NCI-H1105 treated with DMSO at 0.1 percent for 48 hours (cell line): Measurements from ENCODE around the gene ATXN1.

Source experiments
- DNase-seq: peaks from one replicate; lab custom pipeline; 2025; lab: John Stamatoyannopoulos, UW

Gene ATXN1

GRCh38 chr6:16359563-16359962, 401.7 kb downstream of the ATXN1 start:
- no peak for DNase-seq

GRCh38 chr6:16358531-16359138, 402.6 kb downstream of the ATXN1 start:
- DNase-seq = no peak

- DNase-seq = no peak
Observed at GRCh38 chr6:16355699-16356446, 405.4 kb downstream of the ATXN1 start.

- DNase-seq = no peak
Observed at GRCh38 chr6:16355238-16355637, 406.0 kb downstream of the ATXN1 start.

- no peak for DNase-seq
Observed at GRCh38 chr6:16354692-16355091, 406.6 kb downstream of the ATXN1 start.

- DNase-seq = no peak
Observed at GRCh38 chr6:16352821-16353438, 408.3 kb downstream of the ATXN1 start.

GRCh38 chr6:16352258-16352635, 409.0 kb downstream of the ATXN1 start:
- DNase-seq = no peak

GRCh38 chr6:16349544-16349943, 411.7 kb downstream of the ATXN1 start:
- DNase-seq = no peak

GRCh38 chr6:16346831-16347230, 414.4 kb downstream of the ATXN1 start:
- DNase-seq = no peak

- peak; percentile 44 for DNase-seq
Observed at GRCh38 chr6:16345449-16346330, 415.6 kb downstream of the ATXN1 start.

GRCh38 chr6:16344756-16345155, 416.5 kb downstream of the ATXN1 start:
- DNase-seq = no peak

GRCh38 chr6:16343593-16343992, 417.7 kb downstream of the ATXN1 start:
- DNase-seq = no peak

GRCh38 chr6:16339265-16339587, 422.0 kb downstream of the ATXN1 start:
- no peak for DNase-seq

GRCh38 chr6:16338577-16339264, 422.5 kb downstream of the ATXN1 start:
- no peak for DNase-seq

GRCh38 chr6:16337295-16337975, 423.8 kb downstream of the ATXN1 start:
- DNase-seq = no peak

- no peak for DNase-seq
Observed at GRCh38 chr6:16336911-16337294, 424.4 kb downstream of the ATXN1 start.

- no peak for DNase-seq
Observed at GRCh38 chr6:16336056-16336818, 425.0 kb downstream of the ATXN1 start.

GRCh38 chr6:16335176-16335575, 426.1 kb downstream of the ATXN1 start:
- no peak for DNase-seq

GRCh38 chr6:16334671-16335070, 426.6 kb downstream of the ATXN1 start:
- no peak for DNase-seq

- DNase-seq = peak; percentile 13
Observed at GRCh38 chr6:16333580-16333979, 427.7 kb downstream of the ATXN1 start.

- peak; percentile 67 for DNase-seq
Observed at GRCh38 chr6:16332175-16332542, 429.1 kb downstream of the ATXN1 start.
